ENCODE measurements around the gene ADAMTS13.

The ADAMTS13 gene

DNA sequence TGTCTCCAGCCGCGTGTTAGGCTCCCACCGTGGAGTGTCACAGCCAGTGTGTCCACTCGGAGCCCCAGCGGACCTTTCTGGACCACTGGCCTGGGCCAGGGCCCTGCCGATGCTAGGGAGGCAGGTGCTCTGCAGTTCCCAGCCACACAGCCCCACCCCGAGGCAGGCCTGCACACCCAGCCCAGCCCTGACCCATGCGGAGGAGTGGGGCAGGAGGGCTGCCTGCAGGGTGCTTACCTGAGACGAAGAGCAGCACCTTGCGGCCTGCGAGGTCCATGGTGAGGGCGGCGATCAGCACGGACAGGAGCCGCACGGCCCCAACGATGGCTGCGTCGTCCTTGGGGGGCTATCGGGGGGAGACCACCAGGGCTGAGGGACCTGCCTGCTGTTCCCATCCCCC is 51.6 kb downstream of the ADAMTS13 start:
- Histone ChIP-seq H3K9ac (ENCODE audit: low read length in 5 of 5) (no peak overlapping the region), H3K9me3 (ENCODE audit: control insufficient read depth in 5 of 5, low read length in 5 of 5) (no peaks in the 10 kb centered on the region), H3K4me1 (ENCODE audit: control insufficient read depth in 5 of 5, insufficient read depth in 5 of 5, low read length in 5 of 5) (peaks cover 0 to 47% (median 23%) of the 10 kb centered on the region in 5 donors), H3K4me3 (ENCODE audit: low read depth in 1 of 5, low read length in 5 of 5) (no peak overlapping the region), H3K27me3 (ENCODE audit: control insufficient read depth in 5 of 5, insufficient read depth in 4 of 5, low read length in 5 of 5) (no peaks in the 10 kb centered on the region), H3K27ac (ENCODE audit: low read depth, low read length) (no peak overlapping the region), H3K36me3 (ENCODE audit: control insufficient read depth in 5 of 5, insufficient read depth in 5 of 5, low read length in 5 of 5) (peaks cover 0 to 23% (median 13%) of the 10 kb centered on the region in 5 donors)

DNA sequence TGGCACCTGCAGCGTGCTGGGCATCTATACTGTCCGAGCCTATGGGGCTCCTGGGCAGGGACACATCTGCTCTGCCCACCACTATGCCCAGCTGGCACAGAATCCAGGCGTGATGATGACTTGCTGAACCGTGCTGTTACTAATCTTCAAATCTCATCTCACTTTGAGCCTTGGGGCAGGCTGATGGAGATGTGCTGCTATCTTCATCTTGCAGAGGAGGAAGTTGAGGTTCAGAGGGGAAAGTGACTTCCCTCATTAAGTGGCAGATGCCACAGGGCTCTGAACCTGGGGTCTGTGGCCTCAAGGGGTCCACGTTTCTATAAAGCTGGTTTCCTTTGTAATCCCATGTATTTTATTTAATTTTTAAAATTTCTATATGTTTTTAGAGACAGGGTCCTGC is 52.0 kb downstream of the ADAMTS13 start:
- Histone ChIP-seq H3K9me3 (ENCODE audit: control insufficient read depth in 5 of 5, low read length in 5 of 5) (no peaks in the 10 kb centered on the region), H3K27ac (ENCODE audit: low read depth, low read length) (no peak overlapping the region), H3K27me3 (ENCODE audit: control insufficient read depth in 5 of 5, insufficient read depth in 4 of 5, low read length in 5 of 5) (no peaks in the 10 kb centered on the region), H3K4me1 (ENCODE audit: control insufficient read depth in 5 of 5, insufficient read depth in 5 of 5, low read length in 5 of 5) (peaks cover 0 to 51% (median 27%) of the 10 kb centered on the region in 5 donors), H3K36me3 (ENCODE audit: control insufficient read depth in 5 of 5, insufficient read depth in 5 of 5, low read length in 5 of 5) (peaks cover 0 to 19% (median 13%) of the 10 kb centered on the region in 5 donors), H3K9ac (ENCODE audit: low read length in 5 of 5) (no peak overlapping the region), H3K4me3 (ENCODE audit: low read depth in 1 of 5, low read length in 5 of 5) (no peak overlapping the region)

DNA sequence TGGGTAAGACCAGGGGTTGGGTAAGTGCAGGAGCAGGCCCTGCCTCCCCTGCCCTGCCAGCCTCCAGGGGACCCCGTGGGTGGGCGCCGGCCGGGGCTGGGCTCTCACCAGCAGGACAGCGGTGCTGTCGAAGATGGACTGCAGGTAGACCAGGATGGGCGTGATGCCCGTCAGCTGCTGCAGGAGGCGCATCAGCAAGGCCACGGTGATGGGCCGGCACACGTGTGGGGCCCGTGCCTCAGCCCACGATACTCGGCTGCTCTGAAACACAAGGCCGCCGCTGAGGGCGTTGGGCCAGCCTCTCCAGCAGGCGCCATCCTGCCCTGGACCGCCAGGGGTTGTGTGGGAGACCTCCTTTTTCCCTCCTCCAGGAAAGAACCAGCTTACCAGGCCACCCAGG is 52.7 kb downstream of the ADAMTS13 start:
- Histone ChIP-seq H3K9ac (ENCODE audit: low read length in 5 of 5) (no peak overlapping the region), H3K36me3 (ENCODE audit: control insufficient read depth in 5 of 5, insufficient read depth in 5 of 5, low read length in 5 of 5) (peaks cover 0 to 19% (median 13%) of the 10 kb centered on the region in 5 donors), H3K27ac (ENCODE audit: low read depth, low read length) (no peak overlapping the region), H3K4me1 (ENCODE audit: control insufficient read depth in 5 of 5, insufficient read depth in 5 of 5, low read length in 5 of 5) (peaks cover 1 to 57% (median 31%) of the 10 kb centered on the region in 5 donors), H3K9me3 (ENCODE audit: control insufficient read depth in 5 of 5, low read length in 5 of 5) (no peaks in the 10 kb centered on the region), H3K4me3 (ENCODE audit: low read depth in 1 of 5, low read length in 5 of 5) (no peak overlapping the region), H3K27me3 (ENCODE audit: control insufficient read depth in 5 of 5, insufficient read depth in 4 of 5, low read length in 5 of 5) (no peaks in the 10 kb centered on the region)

DNA sequence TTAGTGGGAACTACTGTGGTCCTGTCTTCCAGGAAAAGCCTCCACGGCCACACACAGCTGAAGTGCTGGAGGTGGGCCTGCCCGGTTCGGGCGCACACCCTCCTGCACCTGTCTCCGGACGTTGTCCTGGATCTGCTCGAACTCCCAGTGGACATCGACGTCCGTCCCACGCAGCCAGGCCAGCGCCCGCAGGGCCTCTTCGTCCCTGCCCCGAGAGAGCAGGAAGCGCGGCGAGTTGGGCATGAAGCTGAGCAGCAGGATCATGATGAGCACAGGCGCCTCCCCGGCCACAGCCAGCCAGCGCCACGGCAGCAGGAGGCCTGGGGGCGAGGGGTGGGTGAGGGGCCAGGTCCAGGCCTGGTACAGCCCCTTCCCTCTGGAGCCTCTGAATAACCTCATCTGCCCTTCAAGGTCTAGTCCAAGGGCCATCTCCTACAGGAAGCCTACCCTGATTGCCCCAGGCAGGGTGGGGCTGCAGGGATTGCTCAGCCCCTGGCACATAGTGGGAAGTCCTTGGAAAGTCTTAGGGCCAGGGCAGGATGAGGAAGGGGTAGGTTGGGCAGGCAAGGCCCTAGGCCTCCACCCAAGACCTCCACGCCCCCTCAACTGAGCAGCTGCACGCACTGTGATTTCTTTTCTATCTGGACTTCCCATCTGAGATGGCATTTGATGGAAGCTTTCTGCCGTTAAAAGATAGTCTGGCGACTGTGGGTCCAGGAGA is 53.3 kb downstream of the ADAMTS13 start:
- Histone ChIP-seq H3K27ac (ENCODE audit: low read depth, low read length) (no peak overlapping the region), H3K9me3 (ENCODE audit: control insufficient read depth in 5 of 5, low read length in 5 of 5) (no peaks in the 10 kb centered on the region), H3K4me1 (ENCODE audit: control insufficient read depth in 5 of 5, insufficient read depth in 5 of 5, low read length in 5 of 5) (peaks cover 1 to 55% (median 30%) of the 10 kb centered on the region in 5 donors), H3K27me3 (ENCODE audit: control insufficient read depth in 5 of 5, insufficient read depth in 4 of 5, low read length in 5 of 5) (no peaks in the 10 kb centered on the region), H3K36me3 (ENCODE audit: control insufficient read depth in 5 of 5, insufficient read depth in 5 of 5, low read length in 5 of 5) (peaks cover 0 to 19% (median 13%) of the 10 kb centered on the region in 5 donors), H3K4me3 (ENCODE audit: low read depth in 1 of 5, low read length in 5 of 5) (no peak overlapping the region), H3K9ac (ENCODE audit: low read length in 5 of 5) (no peak overlapping the region)

DNA sequence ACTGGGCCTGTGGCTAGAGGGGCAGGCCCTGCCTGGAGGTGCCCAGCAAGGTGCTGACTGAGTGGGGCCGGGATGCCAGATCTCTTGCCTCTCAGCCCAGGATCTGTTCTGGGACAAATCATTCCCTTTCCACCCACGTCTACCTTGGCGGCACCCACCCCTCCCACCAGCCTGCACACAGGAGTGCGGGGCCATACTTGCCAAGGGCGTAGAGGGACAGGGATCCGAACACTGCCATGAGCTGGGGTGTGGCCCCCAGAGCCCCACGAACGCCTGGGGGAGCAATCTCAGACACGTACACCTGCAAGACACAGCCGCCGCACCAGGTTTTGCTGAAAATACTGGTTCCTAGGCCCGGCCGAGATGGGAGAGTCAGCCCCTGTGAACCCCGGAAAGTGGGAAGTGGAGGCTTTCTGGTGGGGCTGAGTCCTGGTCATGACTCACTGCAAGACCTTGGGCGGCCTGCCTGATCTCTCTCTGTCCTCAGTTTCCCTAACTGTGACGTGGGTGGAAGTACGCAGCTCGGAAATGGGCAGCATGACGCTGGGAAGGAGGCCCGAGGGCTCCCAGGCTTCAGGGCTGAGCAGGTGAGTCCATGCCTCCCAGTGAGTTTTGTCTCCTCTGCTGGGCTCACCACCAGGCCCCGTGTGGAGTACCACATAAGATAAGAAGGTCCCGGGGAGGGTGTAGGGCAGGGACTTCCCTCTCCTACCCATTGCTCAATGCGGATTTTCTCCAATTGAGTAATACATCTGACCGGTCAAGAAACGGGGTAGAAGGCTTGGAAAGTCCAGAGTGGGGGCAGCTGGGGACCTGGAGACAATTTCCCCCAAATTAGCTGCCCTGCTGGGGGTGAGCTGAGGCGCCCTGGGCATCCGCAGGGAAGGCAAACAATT is 54.1 kb downstream of the ADAMTS13 start:
- H3K27ac ChIP-seq (ENCODE audit: low read depth, low read length), result no peak overlapping the region
- peaks cover 1 to 46% (median 22%) of the 10 kb centered on the region in 5 donors for H3K4me1 ChIP-seq (ENCODE audit: control insufficient read depth in 5 of 5, insufficient read depth in 5 of 5, low read length in 5 of 5)
- no peaks in the 10 kb centered on the region for H3K27me3 ChIP-seq (ENCODE audit: control insufficient read depth in 5 of 5, insufficient read depth in 4 of 5, low read length in 5 of 5)
- H3K9ac ChIP-seq (ENCODE audit: low read length in 5 of 5), result no peak overlapping the region
- H3K4me3 ChIP-seq (ENCODE audit: low read depth in 1 of 5, low read length in 5 of 5), result no peak overlapping the region
- no peaks in the 10 kb centered on the region for H3K9me3 ChIP-seq (ENCODE audit: control insufficient read depth in 5 of 5, low read length in 5 of 5)
- H3K36me3 ChIP-seq (ENCODE audit: control insufficient read depth in 5 of 5, insufficient read depth in 5 of 5, low read length in 5 of 5), result peaks cover 0 to 19% (median 13%) of the 10 kb centered on the region in 5 donors

DNA sequence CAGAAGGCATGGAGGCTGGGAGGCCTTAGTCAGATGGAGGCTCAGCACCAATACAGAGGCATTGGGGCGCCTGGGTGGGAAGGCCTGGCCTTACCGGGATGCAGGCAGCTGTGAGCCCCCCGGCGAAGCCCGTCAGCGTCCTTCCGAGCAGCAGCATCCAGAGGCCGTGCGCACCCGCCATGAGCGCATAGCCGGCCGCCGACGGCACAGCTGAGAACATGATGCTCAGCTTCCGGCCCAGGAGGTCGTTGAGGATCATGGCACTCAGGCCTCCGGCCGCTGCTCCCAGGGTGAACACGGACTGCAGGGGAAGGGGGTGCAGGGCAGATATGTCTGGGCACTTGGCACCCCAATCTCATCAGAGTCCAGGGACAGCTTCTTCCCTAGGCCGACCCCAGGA is 54.8 kb downstream of the ADAMTS13 start:
- H3K9ac ChIP-seq (ENCODE audit: low read length in 5 of 5), result no peak overlapping the region
- no peak overlapping the region for H3K27ac ChIP-seq (ENCODE audit: low read depth, low read length)
- peaks cover 1 to 40% (median 18%) of the 10 kb centered on the region in 5 donors for H3K4me1 ChIP-seq (ENCODE audit: control insufficient read depth in 5 of 5, insufficient read depth in 5 of 5, low read length in 5 of 5)
- no peaks in the 10 kb centered on the region for H3K9me3 ChIP-seq (ENCODE audit: control insufficient read depth in 5 of 5, low read length in 5 of 5)
- no peaks in the 10 kb centered on the region for H3K27me3 ChIP-seq (ENCODE audit: control insufficient read depth in 5 of 5, insufficient read depth in 4 of 5, low read length in 5 of 5)
- H3K36me3 ChIP-seq (ENCODE audit: control insufficient read depth in 5 of 5, insufficient read depth in 5 of 5, low read length in 5 of 5), result peaks cover 0 to 19% (median 13%) of the 10 kb centered on the region in 5 donors
- H3K4me3 ChIP-seq (ENCODE audit: low read depth in 1 of 5, low read length in 5 of 5), result no peak overlapping the region

DNA sequence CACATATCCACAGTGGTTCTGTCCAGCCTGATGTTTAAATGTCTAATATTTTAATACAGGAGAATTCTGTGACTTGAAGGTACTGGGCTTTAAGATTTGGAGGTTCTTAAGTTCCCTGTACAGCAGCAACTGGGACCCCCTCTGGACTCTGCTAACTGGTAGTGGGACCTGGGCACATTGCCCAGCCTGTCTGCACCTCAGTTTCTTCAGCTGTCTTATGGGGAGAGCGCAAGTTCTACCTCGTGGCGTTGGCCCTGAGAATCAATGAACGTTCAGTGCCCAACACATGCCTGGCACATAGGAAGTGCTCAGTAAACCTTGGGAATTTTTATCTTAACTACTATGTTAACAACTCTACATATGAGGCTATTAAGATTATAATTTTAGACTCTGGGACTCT is 55.3 kb downstream of the ADAMTS13 start:
- Histone ChIP-seq H3K4me3 (ENCODE audit: low read depth in 1 of 5, low read length in 5 of 5) (no peak overlapping the region), H3K9ac (ENCODE audit: low read length in 5 of 5) (no peak overlapping the region)

DNA sequence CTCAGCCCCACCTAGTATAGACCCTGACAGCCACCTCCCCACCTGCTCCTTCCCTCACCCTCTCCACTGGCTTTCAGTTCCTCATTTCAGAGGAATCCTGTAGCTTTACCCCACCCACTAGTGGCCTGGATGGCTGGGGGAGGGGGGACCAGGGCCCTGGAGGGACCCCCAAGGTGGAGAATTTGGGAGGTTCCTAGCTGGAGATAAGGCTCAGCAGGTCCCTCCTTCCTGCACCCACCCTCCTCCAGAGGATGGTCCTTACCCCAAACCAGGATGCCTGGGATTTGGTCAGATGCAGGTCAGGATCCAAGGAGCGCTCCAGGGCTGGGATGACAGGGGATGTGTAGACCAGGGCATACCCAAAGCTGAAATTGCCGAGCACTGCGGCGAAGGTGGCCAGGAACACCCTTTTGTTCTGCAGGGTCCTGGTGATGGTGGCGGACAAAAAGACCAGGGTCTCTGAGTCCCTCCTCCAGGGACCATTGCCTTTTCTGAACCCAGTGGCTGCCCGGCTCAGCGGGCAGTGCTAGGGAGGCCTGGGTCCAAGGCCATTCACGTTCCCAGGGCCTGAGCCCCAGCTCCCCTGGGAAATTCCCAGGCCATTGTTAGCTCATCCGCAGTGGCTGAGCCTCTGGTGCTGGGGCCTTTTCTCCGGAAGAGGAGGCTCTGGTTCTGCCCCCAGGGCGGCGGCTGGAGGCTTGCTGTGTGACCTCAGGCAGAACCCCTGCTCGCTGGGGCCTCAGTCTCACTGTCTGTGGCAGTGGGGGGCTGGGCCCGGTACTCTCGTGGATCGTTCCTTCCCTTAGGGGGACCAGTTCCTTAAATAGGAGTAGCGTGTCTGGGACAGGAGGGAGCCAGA is 56.1 kb downstream of the ADAMTS13 start:
- H3K4me3 ChIP-seq (ENCODE audit: low read depth in 1 of 5, low read length in 5 of 5), result peak overlapping the region in 4 of 5 donors; percentile 50 to 69 (median 62)
- peak overlapping the region in 4 of 5 donors; percentile 38 to 70 (median 56) for H3K9ac ChIP-seq (ENCODE audit: low read length in 5 of 5)
- peaks cover 0 to 13% (median 10%) of the 10 kb centered on the region in 5 donors for H3K36me3 ChIP-seq (ENCODE audit: control insufficient read depth in 5 of 5, insufficient read depth in 5 of 5, low read length in 5 of 5)
- no peaks in the 10 kb centered on the region for H3K9me3 ChIP-seq (ENCODE audit: control insufficient read depth in 5 of 5, low read length in 5 of 5)
- peaks cover 1 to 38% (median 18%) of the 10 kb centered on the region in 5 donors for H3K4me1 ChIP-seq (ENCODE audit: control insufficient read depth in 5 of 5, insufficient read depth in 5 of 5, low read length in 5 of 5)
- H3K27me3 ChIP-seq (ENCODE audit: control insufficient read depth in 5 of 5, insufficient read depth in 4 of 5, low read length in 5 of 5), result peaks cover 0 to 4% (median 0%) of the 10 kb centered on the region in 5 donors
- no peak overlapping the region for H3K27ac ChIP-seq (ENCODE audit: low read depth, low read length)

More for the DNA sequence above, 55.3 kb downstream of the ADAMTS13 start:
- H3K27me3 ChIP-seq (ENCODE audit: control insufficient read depth in 5 of 5, insufficient read depth in 4 of 5, low read length in 5 of 5), result peaks cover 0 to 3% (median 0%) of the 10 kb centered on the region in 5 donors
- H3K9me3 ChIP-seq (ENCODE audit: control insufficient read depth in 5 of 5, low read length in 5 of 5), result no peaks in the 10 kb centered on the region
- peaks cover 1 to 38% (median 18%) of the 10 kb centered on the region in 5 donors for H3K4me1 ChIP-seq (ENCODE audit: control insufficient read depth in 5 of 5, insufficient read depth in 5 of 5, low read length in 5 of 5)
- H3K36me3 ChIP-seq (ENCODE audit: control insufficient read depth in 5 of 5, insufficient read depth in 5 of 5, low read length in 5 of 5), result peaks cover 0 to 19% (median 10%) of the 10 kb centered on the region in 5 donors
- no peak overlapping the region for H3K27ac ChIP-seq (ENCODE audit: low read depth, low read length)

DNA sequence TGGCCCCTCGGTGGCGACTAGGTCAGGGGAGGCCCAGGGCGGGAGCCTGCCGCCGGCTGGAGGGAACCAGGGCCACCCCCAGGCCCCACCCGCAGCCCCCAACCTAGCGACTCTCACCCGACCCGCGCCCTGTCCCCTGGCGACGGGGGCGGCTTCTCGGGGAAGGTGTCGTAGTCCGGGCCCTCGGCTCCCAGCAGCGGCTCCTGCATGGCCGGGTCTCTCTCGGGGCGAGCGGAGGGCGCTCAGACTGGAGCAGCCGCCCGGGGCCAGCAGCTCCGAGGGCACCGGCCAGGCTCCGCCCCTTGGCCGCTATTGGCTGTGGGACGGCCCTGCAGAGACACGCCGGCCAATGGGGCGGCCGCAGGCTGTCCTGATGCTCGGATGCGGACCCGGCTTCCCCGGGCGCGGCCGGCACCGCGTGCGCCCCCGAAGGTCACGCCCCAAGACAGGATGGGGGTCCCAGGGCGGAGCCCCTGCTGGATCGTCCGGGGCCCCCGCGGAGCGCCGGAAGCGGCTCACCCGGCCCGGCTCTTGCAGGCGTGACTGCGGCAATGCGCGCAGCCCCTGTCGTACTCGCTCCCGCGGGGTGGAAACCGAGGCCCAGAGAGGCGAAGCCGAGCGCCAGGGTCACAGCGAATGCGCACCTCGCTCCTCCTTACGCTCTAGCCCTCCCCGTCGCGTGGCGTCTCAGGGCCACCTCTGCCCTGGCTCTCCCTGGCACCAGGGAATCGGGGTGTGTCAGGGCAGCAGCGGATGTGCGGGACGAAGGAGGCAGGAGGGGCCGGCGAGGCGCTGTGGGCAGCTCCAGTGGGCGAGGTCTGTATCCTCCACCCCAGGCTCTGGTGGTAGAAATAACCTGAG is 56.9 kb downstream of the ADAMTS13 start, which contains the start of gene SLC2A6:
TSS of gene SLC2A6 (minus strand) at position 249 of the 861 bp plus-strand sequence. CDS start at position 209, 40 bp downstream.
- H3K4me1 ChIP-seq (ENCODE audit: control insufficient read depth in 5 of 5, insufficient read depth in 5 of 5, low read length in 5 of 5), result peaks cover 1 to 38% (median 18%) of the 10 kb centered on the region in 5 donors
- no peak within 1 kb of the TSS for H3K27ac ChIP-seq (ENCODE audit: low read depth, low read length)
- peak within 1 kb of the TSS in 4 of 5 donors; percentile 50 to 69 (median 62) for H3K4me3 ChIP-seq (ENCODE audit: low read depth in 1 of 5, low read length in 5 of 5)
- no peaks in the 10 kb centered on the region for H3K9me3 ChIP-seq (ENCODE audit: control insufficient read depth in 5 of 5, low read length in 5 of 5)
- H3K27me3 ChIP-seq (ENCODE audit: control insufficient read depth in 5 of 5, insufficient read depth in 4 of 5, low read length in 5 of 5), result peaks cover 0 to 4% (median 0%) of the 10 kb centered on the region in 5 donors
- peak within 1 kb of the TSS in 4 of 5 donors; percentile 38 to 70 (median 56) for H3K9ac ChIP-seq (ENCODE audit: low read length in 5 of 5)
- H3K36me3 ChIP-seq (ENCODE audit: control insufficient read depth in 5 of 5, insufficient read depth in 5 of 5, low read length in 5 of 5), result peaks cover 0 to 8% (median 3%) of the 10 kb centered on the region in 5 donors
